Nucleus accumbens (tissue), 56 donors: ENCODE results near the gene NFATC1.
A peak's percentile ranks its signal among the peaks of the same experiment; 100 is the strongest.
"Not testable (repeated sequence)": the region's sequence is repeated elsewhere in the genome, so short reads cannot be mapped to it uniquely, and the experiment has no call there.

Experiments
- DNase-seq, 56 donors: peaks; one replicate each; lab custom pipeline; 2025; lab: John Stamatoyannopoulos, UW

The NFATC1 gene

DNA sequence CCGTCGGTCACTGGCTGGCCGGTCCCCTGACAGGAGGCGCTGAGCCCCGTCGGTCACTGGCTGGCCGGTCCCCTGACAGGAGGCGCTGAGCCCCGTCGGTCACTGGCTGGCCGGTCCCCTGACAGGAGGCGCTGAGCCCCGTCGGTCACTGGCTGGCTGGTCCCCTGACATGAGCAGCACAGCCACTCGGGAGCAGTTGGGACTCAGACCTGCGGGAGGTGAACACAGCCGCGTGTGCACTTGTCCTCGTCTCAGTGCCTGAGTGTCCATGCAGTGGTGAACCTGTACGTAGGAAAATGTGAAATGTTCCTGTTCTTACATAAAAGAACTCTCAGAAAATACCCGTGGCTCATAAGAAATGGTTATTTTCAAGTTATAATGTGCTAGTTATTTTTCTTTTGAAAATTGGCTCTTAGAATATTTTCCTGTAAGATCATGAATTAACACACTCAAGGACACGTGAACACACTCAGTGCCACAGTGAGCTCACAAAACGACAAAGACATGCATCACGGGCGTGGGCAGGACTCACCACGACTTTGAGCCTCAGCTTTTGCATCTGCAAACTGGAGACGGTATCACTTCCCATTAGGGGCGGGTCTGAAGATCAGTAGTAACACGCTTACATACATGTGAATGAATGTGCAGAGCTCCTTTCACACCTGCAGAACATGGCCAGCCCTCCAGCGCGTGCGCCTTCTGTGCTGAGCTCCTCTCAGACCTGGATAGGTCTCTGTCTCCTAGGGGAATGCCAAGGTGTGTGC lies 21.1 kb upstream of the NFATC1 start:
- no peak for DNase-seq

DNA sequence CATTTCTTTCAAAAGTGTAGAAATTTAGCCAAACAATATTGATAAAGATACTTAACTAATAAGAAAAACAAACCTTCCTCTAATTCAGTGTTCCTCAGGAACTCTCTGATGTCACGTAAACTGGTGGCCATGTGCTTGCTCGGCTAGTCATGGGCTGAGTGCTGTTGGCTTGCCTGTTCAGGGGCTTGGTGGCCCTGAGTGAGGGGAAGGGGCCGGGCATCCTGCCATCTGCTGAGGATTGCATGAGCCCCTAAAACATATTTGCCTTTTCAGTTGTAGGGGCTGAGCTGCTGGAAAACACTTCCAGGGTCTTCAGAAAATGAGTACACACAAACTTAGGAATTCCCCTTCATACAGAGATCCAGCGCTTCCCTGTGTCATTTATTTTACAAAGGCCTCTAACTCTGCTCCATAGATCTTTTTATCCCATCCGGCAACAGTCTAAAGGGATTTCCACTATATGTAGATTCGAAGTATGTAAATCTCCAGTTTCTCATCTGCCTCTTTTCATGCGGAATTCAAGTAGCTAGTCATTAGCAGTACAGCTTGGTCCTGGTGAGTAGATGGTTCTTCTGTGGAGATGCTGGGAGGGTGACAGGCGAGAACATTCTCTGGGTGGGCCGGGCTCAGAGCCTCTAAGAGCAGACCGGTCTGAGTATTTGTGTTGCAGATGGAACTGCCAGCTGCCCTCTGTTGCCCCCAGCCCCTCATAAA lies 20.1 kb upstream of the NFATC1 start:
- DNase-seq, result no peak

DNA sequence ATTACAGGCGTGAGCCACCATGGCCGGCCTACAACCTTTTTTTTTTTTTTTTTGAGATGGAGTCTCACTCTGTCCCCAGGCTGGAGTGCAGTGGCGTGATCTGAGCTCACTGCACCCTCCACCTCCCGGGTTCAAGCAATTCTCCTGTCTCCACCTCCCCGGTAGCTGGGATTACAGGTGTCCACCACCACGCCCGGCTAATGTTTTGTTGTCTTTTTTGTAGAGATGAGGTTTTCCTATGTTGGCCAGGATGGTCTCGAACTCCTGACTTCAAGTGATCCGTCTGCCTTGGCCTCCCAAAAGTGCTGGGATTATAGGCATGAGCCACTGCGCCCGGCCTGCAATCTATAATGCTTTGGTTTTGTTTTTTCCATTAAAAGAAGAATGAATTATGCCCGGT lies 19.1 kb upstream of the NFATC1 start:
- not testable (repeated sequence) for DNase-seq

DNA sequence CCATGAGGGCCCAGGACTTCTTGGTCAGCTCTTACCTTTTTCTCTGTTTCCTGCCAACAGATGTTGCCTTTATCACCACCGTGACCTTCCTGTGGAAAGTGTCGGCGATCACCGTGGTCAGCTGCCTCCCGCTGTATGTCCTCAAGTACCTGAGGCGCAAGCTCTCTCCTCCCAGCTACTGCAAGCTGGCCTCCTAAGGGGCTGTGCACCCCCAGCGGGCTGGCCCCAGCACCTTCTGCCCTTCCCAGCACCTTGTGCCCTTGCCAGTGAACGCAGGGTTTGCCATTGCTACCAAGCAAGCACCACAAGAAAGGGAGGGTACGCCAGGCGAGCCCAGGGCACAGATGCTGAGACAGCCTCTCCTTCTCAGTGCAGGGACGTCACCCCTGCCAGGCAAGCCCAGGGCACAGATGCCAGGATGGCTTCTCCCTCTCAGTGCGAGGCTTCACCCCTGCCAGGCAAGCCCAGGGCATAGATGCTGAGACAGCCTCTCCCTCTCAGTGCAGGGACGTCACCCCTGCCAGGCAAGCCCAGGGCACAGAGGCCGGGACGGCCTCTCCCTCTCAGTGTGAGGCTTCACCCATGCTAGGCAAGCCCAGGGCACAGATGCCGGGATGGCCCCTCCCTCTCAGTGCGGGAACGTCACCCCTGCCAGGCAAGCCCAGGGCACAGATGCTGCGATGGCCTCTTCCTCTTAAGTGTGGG lies 18.4 kb upstream of the NFATC1 start:
- DNase-seq, result peak in 8 of 56 donors; percentile 16 to 61 (median 42)

DNA sequence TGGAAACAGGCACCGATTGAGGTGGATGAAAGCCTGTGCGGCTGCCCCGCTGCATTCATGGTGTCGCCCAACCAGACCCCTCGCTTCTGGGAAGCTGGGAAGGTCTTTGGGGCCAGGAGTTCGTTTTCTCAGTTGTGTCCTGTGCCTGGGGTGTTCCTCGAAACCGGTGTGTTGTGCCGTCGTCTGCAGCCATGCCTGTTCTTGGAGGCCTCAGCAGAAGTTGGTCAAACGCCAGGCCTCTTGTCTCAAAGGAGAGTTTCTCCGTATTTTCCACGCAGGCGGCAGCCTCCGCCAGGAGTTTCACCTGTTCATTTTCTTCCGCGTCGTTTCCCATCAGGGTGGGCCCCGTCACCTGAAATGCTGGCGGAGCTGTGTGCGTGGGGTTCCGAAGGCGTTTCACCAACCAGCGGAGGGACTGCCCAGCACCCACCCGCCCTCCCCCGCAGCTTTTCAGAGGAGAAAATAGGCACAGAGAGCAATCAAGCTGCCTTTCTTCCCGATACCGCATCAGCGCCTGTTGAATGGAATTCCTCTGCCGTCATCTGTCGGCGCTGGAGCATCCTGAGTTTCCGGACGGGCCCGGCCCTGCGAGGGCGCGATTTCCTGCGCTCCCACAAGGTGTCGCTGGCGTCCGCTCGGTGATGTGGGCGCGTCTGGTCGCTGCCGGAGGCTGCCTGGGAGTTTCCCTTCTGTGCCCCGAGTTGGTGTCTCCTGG lies 17.0 kb upstream of the NFATC1 start:
- peak in 52 of 56 donors; percentile 28 to 90 (median 70) for DNase-seq

DNA sequence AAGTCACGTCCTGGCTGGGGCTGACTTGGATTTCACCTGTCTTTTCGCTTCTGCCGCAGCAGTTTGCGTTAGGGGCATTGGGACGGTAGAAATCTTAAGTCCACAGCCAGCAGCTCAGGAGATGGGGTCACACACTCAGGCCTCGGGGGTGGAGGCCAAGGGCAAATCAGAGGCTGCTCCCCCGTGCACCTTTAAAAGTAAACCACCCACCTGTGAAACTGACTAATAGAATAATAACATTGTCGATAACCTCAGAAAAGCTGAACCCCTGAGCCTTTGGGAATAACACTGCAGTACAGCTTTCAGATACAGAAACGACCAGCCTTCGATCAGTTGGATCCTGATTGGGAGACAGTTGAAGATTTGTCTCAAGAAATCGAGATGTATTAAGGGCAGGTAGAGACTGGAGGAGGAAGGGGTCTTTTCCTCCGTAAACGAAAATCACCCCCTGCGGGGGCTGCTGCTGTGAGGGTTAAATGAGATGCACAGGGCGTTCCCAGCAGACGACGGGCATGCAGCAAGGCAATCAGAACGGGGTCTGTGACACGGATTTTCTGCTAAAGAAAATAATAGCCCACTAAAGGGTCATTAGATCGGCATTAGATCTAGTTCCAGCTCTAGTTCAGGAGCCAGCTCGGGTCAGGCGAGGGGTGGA lies 16.4 kb upstream of the NFATC1 start:
- DNase-seq, result no peak

DNA sequence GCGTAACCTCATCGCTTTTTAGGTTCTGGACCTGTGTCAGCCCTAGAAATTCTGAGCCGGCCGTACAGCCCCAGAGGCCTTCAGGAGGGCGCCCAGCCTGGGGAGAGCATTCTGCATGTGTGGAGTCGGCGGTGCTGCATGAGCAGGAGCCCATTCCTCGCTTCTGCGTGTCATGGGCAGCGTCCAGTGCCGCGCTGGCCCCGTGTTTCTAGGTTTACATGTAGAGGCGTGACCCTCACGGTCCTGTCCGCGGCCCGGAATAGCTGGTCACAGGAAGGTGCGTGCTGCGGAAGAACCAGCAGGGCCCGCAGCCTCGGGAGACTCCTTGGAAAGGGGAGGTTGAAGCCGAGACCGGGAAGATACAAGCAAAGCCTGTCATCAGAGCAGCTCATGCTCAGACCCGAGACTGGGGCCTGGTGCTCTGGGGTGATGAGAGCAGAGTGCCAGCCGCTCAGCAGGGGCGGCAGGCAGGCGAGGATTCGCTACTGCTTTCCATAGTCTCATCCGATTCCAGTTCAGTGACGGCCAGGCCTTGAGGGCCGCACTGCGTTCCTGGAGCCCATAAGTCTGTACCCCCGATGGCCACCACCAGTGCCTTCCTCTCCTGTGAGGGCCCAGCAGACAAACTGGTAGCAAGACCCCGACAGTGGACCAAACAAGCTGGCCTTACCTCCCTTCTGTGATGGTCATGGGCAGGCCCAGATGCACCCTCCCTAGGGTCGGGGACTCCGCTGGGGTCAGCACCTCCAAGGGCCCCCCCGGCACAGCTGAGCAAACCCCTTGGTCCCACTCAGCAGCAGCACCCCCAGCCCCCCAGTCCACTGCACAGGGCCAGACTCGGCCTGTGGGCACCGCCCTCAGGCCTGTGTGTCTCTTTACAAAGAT lies 15.6 kb upstream of the NFATC1 start:
- DNase-seq, result no peak

DNA sequence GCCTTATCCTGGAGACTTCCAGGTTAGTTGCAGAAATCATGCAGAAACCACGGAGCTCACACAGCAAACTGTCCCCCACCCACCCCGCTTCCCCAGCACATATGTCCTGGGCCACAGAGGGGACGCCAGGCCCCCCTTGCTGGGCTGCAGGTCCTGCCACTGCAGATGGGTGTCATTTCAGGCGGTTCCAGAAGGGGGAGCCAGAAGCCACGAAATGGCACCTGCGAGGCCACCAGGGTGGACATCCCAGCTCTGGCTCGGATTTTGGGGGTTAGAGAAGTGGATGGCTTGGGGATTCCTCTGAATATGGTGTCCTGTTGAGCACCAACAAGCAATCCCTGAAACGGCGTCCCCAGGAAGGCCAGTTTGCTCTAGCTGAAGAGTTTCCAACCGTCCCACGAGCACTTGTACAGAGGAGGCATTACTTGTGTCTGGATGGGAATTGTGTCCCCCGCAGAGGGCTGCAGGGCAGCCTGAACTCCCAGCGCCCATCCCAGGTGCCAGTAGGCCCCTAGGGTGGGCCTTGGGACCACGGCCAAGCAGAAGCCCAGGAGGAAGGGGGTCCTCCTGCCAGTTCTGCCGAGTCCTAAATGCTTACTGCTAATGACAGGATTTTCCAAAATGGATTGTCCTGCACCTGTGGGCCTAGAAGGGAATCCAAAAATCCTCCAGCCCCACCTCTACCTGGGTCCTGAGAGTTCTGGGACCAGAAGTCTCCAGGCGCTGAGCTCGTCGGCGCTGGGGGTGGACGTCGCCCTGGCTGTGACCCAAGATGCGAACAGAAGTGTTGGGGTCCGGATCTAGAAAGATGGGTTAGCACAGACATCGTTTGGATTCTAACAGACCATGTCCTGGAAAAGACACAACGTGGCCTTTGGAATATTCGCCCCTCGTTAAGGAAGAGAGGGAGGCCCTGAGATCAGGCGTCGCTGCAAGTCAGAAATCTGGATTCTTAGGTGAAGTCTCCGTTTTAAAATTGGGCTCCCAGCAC lies 14.6 kb upstream of the NFATC1 start:
- peak in 43 of 56 donors; percentile 20 to 80 (median 52) for DNase-seq

DNA sequence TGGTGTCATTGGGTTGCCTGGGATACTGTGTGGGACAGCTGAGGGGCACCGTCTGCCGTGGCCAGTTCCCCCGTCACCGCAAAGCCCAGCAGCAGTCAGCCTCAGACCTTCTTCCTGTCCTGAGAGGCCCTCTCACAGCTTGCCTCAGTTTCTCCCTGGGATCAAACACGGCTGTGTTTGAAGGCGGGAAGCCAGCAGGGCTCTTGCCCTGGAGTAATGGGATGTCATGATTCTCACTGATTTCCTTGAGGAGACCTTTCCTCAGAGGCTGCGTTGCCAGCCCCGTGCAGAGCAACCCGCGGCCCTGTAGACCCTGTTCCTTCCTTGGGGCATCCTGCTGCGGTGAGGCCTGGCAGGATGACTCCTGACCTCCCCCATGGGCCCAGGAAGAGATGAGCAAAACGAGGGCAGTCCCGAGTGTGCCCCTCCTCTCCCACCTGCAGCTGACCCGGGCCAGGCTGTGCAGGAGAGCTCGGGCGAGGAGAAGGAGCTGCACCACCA lies 13.9 kb upstream of the NFATC1 start:
- DNase-seq, result no peak

DNA sequence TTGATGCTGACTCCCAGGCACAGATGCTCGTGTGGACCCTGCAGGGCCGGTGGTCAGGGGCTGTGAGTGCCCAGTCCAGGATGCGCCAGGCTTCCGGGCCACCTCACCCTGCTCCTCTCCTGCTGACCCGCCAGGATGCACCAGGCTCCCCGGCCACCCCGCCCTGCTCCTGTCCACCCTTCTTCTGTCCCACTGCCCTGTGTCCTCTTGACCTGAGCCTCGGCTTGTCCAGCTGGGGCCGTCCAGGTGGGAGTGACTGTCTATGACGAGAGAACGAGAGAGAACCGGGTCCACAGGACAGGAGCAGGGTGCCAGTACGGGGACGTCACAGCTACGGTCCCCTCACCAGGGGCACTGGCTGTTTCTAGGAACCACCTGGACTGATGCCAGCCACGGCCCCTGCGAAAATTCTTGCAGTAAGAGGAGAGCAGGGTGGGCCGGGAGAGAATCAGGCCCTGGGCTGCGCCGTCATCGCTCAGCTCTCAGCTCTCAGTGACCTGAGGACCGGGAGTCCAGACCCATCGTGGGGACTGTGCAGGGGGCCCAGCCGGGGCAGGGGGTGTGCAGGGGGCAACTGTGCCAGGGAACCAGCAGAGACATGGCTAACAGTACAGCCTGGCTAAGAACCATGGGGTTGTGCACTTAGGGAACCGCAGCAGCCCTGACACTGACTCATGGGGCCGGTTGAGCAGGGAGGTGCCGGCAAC lies 12.9 kb upstream of the NFATC1 start:
- no peak for DNase-seq

DNA sequence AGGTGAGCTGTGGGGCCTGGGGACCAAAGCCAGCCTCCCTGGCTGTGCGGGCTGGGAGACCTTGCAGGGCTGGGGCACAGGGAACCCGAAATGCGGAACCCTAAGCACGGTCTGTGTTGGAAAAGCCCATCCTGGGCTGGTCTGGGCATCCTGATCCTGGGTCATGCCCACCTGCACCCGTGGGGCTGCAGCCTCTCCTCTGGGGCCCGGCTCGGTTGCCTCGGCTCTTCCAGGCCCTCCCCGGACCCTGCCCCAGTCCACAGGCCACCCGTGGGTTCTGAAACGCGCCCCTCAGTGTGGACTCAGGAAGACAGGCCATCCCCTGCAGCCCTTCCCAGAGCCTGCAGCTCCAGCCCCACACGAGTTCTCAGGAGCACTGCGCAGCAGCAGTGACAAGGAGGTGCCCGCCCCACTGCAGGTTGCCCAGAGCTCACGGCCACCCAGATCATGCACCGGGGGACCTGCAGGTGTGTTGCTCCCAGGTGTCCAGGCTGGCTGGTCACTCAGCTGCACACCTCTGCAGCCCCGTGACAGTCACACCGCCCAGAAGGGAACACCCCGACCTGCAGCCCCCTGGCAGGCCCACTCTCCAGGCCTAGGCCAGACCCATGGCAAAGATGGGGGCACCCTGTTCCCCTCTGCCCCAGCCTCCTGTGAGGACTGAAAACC lies 12.2 kb upstream of the NFATC1 start:
- no peak for DNase-seq

DNA sequence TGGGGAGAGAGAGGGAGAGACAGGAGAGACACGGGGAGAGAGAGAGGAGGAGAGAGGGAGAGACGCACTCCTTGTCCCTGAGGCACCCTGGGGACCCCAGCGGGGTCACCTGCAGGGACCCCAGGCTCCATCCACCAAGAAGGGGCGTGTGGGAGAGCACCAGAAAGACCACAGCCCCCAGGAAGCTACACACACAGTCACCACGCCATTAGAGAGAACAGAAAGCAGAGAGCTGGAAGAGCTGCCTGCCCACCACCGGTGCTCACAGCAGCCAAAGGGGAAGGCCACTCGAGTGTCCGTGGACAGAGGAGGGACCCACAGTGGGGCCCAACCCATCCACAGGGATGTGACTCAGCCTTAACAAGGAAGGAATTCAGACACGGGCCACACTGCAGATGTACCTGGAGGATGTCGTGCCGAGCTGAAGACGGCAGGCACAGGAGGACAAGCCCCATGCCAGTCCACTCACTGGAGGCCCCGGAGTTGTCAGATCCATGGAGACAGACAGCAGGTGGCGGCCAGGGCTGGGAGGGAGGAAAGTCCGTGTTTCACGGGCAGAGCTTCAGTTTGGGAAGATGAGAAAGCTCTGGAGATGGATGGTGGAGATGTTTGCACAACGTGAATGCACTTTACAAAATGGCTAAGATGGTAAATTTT lies 11.5 kb upstream of the NFATC1 start:
- no peak for DNase-seq

DNA sequence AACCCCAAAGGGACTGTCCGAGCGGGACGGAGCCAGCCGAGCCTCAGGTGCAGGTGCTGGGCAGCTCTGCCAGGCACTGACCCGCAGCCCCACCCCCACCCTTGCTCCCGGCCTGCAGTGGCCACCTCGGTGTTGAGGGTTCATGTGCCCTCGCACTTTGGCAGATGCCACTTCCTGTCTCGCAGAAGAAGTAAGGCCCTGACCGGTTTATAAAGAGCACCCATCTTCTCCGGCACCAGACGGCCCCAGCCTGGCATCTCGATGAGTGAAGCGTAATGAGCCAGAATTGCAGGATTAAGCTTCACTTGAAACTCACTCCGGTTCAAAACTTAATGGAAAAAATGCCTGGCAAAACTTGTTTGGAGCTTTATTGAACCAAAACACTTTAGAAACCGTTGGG lies 10.9 kb upstream of the NFATC1 start:
- no peak for DNase-seq

DNA sequence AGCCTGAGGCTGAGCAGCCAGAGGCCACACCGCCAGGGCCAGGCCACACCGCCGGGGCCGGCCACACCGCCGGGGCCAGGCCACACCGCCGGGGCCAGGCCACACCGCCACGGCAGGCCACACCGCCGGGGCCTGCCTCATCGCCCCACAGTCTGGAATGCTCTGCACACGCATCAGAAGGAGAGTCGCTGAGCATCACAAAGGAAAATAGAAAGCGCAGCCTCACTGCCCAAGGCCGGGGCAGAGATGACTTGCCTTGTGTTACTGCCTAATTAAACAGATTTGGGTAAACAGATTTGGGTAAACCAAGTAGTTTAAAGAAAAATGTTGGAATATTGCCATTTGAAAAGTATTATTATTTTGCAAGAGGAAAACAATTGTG lies 10.4 kb upstream of the NFATC1 start:
- no peak for DNase-seq

DNA sequence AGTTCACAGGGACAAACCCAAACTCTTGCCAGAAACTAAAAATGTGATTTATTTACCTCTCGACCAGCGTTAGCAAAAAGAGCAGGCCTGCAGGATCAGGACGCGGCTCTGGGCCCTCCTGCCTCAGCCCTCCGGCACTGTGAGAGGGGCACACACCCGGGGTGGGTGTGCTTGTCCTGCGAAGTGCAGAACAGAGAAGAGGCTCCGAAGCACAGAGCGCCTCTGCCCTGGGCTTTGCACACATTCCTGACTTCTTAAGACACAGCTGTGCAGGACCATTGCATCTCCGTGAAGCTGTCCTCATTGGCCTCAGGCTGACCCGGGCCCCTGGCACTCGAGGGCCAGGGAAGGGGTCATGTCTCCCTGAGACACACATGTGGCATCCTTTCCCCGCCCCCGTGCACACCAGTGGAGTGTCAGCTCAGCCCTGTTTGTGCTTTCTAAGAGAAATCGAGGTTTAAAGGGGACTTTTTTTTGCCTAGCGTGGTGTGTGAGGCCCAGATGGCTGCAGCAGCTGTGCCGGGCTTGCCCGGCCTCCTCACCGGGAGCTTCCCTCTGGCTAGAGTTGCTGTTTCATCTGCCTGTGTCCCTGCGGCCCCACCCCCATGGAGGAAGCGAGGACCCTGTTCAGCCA lies 9.9 kb upstream of the NFATC1 start:
- no peak for DNase-seq

DNA sequence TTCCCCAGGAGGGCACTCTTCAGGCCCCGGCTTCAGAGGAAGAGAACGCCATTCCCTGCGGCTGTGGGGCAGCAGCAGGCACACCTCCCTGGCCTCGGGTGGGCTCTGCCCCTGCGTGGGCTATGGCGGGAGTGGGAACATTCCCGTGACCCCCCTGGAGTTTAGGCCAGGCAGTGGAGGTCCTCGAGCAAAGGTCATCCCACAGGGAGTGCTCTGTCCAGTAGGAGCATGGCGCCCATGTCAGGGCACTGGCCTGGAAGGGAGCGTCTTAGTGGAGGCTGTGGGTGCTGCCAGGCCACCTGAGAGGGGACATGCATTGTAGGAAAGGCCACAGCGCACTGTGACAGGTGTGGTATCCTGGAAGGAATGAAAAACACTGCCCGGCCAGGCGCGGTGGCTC lies 9.2 kb upstream of the NFATC1 start:
- DNase-seq, result no peak
